AG04449 (cell line): Measurements from ENCODE around the gene FAAP20.
A peak's percentile ranks its signal among the peaks of the same experiment; 100 is the strongest.

Experiments used
- CTCF ChIA-PET: fragments of 350-600 bp; formaldehyde crosslinking; extraction: SDS; loops from one replicate; lab custom pipeline; 2021; ENCODE audit warnings: antibody characterized with exemption; lab: Yijun Ruan, JAX
- POLR2A ChIA-PET: fragments of 400-600, 350-600 bp; formaldehyde crosslinking; extraction: SDS; loops from one replicate; lab custom pipeline; 2020; ENCODE audit warnings: antibody characterized with exemption, inconsistent platforms; lab: Yijun Ruan, JAX
- DNase-seq: peaks from one replicate; pipeline ENCODE4 v3.0.0-alpha.2; 2010; ENCODE audit warnings: low read depth, low spot score
- H3K4me3 ChIP-seq: 2 replicates; pipeline ENCODE4 v1.5.1; 2011; ENCODE audit warnings: low read depth, mild to moderate bottlenecking, control low read depth, low read length
- CTCF ChIP-seq: IDR thresholded peaks from one replicate; pipeline ENCODE4 v1.5.1; 2011; ENCODE audit warnings: mild to moderate bottlenecking, moderate library complexity, low read length, control low read depth, inconsistent platforms; ENCODE audit not compliant: insufficient read depth; ENCODE audit errors: missing control alignments

Gene FAAP20

GRCh38 chr1:2234762-2235113, 40.2 kb upstream of the FAAP20 start:
- POLR2A ChIA-PET: interaction anchor here (0.7 to 1.5 kb wide), 2 partner anchors 19 to 30 kb away, joined by 3 to 4 read pairs; no protein-coding TSS in a partner anchor
- DNase-seq: no peak
- TF ChIP-seq CTCF: no peak
- CTCF ChIA-PET: interaction anchor here (1.4 to 2.6 kb wide), 6 partner anchors 10 to 147 kb away, joined by 3 to 27 read pairs (median 4); partner anchors contain the start of gene FAAP20
- peak overlapping the region; percentile 18; the same call in 1 of the 2 replicates for H3K4me3 ChIP-seq

GRCh38 chr1:2233997-2234761, 39.6 kb upstream of the FAAP20 start:
- ChIA-PET POLR2A (interaction anchor here (0.8 to 1.5 kb wide), 2 partner anchors 26 to 29 kb away, joined by 3 read pairs; no protein-coding TSS in a partner anchor), CTCF (interaction anchor here (0.8 to 6.8 kb wide), 9 partner anchors 9 to 156 kb away, joined by 3 to 41 read pairs (median 4); partner anchors contain the start of gene FAAP20)
- DNase-seq: no peak
- TF ChIP-seq CTCF: no peak
- peak overlapping the region; percentile 83 for H3K4me3 ChIP-seq

- ChIA-PET CTCF (interaction anchor here (0.6 to 6.8 kb wide), 8 partner anchors 9 to 156 kb away, joined by 3 to 41 read pairs (median 4); partner anchors contain the start of gene FAAP20), POLR2A (interaction anchor here (0.8 to 1.5 kb wide), 2 partner anchors 26 to 28 kb away, joined by 3 read pairs; no protein-coding TSS in a partner anchor)
- no peak for TF ChIP-seq CTCF
- no peak for DNase-seq
- peak overlapping the region; percentile 83 for H3K4me3 ChIP-seq
Observed at GRCh38 chr1:2233468-2233867, 38.9 kb upstream of the FAAP20 start.

- ChIA-PET POLR2A (no interaction called here), CTCF (interaction anchor here (0.6 to 6.8 kb wide), 4 partner anchors 37 to 148 kb away, joined by 3 to 52 read pairs (median 34); partner anchors contain the start of gene FAAP20)
- peak overlapping the region; percentile 83 for H3K4me3 ChIP-seq
- DNase-seq: no peak
- TF ChIP-seq CTCF: no peak
Observed at GRCh38 chr1:2232916-2233438, 38.4 kb upstream of the FAAP20 start.

GRCh38 chr1:2232255-2232915, 37.8 kb upstream of the FAAP20 start:
- peak overlapping the region; percentile 83 for H3K4me3 ChIP-seq
- CTCF ChIA-PET: interaction anchor here (1.0 to 6.8 kb wide), 8 partner anchors 18 to 154 kb away, joined by 3 to 52 read pairs (median 5); partner anchors contain the start of gene FAAP20
- no peak for TF ChIP-seq CTCF

More at GRCh38 chr1:2232255-2232915, 37.8 kb upstream of the FAAP20 start:
- POLR2A ChIA-PET: interaction anchor here (0.9 to 1.1 kb wide), 4 partner anchors 20 to 149 kb away, joined by 3 to 6 read pairs (median 3); no protein-coding TSS in a partner anchor
- no peak for DNase-seq
